Activated T-helper 1 cell treated with anti-CD3 and anti-CD28 coated beads, Interleukin-2, amount 50 U/mL, for 16 hours (primary cell): Measurements from ENCODE around the gene TTLL9.

Source experiments
- DNase-seq, 2 donors: peaks; one replicate each; pipeline ENCODE4 v3.0.0-alpha.2; 2020; ENCODE audit warnings: low read depth in 1 of 2, low spot score in 1 of 2

Gene TTLL9

DNA sequence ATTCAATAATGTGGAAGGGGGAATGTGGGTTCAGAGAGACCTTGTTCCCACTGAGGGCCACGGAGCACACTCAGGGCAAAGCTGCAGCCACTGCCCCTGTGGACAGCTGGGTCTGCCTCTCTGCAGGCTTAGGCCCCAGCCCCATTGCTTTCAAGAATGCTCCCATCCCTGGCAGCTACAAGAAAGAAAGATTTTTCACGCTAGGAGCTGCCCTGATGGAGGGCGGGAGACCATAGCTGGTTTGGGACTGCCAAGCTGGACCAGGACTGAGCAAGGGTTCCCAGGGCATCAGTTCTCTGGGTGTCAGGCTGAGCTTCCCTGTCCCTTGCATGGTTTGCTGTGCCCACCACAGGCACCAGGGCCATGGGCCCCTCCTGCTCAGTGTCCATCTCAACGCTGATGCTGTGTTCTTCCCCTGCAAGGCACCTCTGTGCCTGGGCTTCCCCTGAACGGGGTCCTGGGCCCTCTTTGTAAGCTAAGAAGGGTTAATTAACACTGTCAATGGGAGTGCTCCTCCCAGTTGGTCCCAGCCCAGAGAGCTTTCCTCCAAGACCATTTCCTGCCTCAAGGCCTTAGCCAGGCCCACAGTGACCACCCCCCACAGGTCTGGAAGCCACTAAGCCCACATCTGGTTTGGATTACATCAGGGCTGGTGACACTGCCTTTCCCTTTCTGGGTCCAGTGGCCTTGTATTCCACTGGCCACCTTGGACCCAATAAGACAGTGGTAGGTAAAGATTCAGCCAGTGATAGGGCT is 33.4 kb upstream of the TTLL9 start:
- DNase-seq, result no peak

DNA sequence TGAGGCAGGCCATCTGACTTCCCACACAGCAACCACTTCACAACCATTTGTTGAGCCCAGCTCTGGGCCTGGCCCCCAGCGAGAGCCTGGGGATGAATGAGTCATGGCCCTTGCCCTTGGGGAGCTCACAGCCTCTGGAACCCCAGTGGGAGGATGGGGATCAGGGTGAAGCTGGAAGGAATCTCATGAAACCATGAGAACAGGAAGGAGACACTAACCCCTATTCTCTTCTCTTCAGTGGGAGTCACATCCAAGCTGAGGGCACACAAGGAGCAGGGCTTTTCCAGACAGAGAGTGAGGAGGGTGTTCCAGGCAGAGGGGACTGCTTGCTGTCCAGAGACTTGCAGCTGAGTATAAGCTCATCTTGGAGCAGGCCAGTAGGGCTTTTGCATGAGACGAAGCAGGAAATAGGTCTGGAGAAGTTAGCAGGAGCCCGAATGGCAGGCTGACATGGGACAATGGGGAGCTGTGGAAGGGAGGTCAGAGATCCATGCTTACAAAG is 32.5 kb upstream of the TTLL9 start:
- no peak for DNase-seq

DNA sequence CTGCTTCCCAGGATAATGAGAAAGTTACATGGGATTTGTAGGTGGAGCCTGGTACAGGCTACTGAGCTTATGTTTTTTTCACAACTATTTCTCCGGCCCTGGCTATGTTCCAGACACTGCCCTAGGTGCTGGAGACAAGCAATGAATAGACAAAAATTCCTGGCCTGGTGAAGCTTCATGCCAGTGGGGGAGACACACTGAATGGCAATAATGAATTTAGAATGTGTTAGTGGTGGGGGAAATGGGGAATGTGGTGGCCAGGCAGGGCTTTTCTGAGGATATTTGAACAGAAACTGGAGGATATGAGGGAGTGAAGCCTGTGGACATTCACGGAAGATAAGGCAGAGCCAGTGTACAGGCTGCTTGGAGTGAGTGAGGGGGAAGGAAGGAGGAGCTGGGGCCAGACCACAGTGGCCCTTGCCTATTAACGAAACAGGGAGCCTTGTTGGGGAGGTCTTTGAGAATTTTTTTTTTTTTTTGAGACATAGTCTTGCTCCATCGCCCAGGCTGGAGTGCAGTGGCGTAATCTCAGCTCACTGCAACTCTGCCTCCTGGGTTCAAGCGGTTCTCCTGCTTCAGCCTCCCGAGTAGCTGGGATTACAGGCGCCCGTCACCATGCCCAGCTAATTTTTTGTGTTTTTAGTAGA is 31.7 kb upstream of the TTLL9 start:
- DNase-seq, result no peak

DNA sequence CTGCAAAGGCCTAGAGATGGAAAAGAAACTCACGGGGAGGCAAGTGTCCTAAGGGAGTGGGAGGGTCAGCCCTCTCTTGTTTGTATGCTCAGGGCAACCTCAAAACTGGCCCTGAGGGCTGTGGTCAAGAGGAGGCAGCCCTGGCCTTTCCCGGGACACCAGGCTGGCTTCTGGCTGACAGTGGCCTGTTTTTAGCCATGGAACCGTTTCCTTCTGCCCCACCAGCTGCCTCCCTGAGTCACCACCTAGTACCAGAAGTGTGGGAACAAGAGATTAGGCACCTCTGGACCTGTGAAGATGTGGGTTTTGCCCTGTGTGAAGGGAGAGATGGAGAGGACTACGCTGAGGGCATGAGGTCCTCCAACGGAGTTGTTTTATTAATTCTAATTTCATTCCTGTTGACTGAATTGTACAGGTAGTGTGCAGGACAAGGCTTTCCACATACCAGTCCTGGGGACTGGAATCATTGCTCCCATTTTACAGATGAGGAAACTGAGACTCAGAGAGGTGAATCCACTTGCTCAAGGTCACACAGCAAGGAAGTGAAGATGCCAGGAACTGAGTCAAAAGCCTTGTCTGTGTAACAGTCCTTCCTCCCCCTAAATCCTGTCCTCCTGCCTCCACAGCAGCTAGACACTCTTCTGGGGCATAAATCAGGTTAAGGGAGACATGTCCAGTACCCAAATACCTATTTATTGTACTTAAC is 30.5 kb upstream of the TTLL9 start:
- DNase-seq, result no peak

DNA sequence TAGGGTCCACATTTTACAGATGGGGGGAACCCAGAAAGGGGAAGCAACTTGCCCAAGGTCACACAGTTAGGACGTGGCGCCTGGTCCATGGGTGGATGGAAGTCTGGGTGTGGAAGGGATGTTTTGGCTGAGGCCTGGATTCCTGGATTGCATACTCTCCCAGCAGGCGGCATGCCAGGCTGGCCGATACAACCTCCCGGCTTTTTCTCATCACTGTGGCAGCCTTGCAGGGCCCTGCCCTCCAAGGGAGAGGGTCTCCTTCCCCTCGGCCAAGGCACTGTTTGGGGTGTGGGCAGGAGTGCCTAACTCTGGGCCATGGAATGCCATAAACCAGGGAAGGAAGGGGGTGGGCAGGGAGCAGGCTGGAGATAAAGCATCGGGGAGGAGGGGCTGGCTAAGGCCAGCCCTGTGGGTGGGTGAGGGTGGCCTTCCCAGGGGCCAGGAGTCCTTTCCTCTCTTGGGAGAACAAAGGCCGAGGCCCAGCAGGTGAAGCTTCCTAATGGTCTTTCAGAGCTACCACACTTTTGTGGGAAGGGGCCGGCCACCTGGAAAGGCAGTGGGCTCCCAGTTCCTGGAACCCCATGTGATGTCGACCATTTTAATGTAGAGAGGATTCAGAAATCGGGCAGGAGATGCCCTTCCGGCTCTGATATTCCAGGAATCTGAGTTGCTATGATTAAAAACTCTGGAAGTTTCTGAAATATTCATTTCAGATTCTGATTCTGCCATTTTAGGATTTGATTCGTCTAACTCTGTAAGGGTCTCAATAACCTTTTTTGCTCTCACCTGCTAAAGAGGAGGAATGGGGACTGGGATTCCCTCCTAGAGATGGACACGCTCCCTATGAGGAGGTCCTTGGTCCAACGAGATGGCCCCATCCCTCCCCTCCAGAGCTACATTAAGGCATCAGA is 29.3 kb upstream of the TTLL9 start:
- no peak for DNase-seq

DNA sequence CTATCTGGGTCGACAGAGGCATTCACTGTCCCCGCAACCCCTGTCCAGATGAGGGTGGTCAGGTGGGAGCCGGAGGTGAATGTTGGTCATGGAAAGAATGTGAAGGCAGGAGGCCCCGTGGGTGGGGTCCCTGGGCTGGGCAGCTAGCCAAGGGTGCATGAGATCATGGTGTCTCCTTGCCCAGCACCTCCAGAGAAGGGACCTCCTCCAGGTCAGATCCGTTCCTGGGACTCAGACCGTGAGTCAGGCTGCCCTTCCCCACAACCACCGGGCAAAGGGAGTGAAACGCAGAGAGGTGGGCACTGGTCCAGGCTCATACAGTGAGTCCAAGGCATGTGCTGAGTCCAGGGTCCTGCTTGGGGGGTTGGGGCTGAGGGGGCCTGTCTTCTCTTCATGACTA is 28.5 kb upstream of the TTLL9 start:
- no peak for DNase-seq

DNA sequence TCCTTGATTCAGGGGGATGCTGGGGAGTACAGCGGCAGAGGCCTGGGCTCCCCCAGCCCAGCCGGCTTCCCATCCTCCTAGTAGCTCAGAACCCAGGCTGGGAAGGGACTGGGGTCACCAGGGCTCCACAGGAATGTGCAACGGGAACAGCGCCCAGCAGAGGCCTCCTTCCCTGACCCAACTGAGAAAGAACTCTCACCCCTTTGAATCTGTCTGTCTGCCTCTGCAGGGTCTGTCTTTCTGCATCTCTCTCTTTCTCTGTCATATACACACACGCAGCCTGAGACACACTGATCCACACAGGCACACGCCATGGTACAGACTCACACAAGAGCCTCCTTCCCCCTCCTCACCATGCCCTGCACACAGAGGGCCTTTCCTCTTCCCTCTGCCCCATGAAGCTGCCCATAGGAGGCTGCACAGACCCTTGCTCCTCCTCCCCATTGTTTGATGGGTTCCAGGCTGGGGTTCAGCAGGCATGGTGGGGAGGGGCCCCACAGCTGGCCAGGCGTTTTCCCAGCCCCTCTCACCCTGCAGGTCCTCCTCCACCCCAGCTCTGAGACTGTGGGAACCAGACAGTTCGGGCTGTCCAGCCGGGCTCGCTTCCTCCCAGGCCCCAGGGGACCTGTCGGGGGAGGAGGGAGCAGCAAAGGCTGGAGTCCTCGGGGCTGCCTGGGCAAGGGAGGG is 27.8 kb upstream of the TTLL9 start:
- no peak for DNase-seq

DNA sequence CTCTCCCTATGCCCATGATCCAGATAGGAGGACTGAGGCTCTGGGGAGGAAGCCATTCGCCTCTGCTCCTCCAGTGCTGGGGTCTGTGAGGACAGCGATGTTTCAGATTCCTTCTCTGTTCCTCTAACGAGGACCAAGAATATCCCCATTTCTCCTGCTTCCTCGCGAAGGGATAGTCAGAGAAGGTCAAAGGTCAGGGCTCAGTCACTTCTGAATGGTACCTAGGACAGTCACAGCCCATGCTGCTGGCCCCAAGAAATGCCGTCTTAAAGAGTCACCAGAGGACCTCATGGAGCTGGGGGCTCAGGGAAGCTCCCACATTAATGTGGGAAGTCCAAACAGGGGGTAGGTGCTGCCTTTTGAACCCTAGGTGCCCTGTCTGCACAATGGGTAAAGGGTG is 27.1 kb upstream of the TTLL9 start:
- no peak for DNase-seq

DNA sequence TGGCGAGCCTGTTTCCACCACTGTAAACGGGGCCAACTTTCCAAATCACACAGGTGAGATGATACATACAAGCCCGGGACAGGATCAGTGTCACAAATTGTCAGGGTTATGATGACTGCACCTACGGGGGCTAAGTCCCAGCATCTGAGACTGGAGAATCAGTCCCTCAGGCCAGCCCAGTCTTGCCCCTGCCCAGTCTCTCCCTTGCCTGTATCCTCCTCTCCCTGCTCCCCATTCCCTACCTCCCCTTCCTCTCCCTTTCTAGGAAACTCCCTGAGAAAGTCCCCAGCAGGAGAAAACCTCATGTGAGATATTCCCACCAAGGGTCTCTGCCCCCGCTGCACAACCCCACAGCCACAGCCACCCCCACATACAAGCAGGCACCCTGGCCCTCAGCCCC is 26.6 kb upstream of the TTLL9 start:
- no peak for DNase-seq

DNA sequence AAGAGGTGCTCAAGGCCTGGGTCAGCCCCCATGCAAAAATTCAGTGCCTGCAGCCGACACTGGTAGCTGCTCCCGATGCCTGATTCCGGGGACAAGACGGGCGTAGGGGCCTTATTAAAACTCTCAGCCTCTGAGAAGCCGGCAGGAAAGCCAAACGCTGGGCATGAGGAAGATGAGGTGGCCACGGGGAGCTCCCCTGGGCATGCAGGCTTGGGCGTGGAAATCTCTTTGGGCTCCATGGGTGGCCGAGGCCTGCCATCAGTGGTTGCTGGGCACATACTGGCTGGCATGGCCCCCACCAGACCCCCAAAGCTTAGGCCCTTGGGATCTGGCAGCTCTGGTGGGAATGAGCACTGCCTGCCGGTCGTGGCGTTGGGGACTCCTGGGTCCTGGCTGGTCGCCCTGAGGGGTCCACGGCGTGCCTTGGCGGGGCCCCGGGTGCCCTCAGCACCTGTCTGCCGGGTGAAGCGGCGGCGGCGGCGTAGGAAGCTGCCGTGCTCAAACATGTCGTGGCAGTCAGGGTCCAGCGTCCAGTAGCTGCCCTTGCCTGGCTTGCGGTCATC is 25.6 kb upstream of the TTLL9 start:
- no peak for DNase-seq

DNA sequence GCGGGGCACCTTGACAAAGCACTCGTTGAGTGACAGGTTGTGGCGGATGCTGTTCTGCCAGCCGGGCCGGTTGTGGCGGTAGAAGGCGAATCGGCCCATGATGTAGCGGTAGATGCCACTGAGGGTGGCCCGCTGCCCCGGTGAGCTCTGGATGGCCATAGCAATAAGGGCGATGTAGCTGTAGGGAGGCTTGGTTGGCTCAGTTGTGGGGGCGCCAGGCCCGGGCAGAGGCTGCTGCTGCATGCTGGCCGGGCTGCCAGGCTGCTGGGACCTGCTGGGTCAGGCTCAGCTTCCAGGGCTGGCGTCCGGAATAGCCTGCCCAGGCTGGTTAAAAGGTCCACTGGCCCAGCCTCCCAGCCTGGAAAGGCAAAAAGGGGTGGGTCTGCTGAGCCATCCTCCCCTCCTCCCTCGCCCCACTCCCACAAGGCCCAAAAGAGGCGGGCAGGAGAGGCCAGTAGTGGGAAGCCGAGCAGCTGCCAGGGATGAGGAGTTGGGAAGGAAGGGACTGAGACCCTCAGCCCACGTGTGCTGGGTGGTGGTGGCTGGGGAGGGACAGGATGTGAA is 25.1 kb upstream of the TTLL9 start, which contains the start of gene FOXS1:
Gene FOXS1, minus strand, starts transcription at position 305 of the 564 bp plus-strand sequence. Its CDS starts 62 bp downstream, at position 243.
- no peak for DNase-seq

DNA sequence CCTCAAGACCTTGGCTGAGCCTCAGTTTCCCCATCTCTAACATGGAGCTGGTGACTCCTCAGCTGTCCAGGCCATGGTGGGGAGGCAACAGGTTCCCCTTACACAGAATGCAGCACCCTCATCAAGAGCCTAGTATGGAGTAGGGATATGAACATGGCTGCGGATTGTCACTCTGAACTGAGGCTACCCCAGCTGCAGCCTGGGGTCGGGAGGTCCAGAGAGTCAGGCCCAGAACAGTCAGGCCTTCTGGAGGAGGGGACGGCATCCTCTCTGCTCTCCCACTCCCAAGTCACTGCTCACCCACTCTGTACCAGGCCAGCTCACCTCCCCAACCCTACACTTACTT is 23.7 kb upstream of the TTLL9 start:
- DNase-seq, result no peak

DNA sequence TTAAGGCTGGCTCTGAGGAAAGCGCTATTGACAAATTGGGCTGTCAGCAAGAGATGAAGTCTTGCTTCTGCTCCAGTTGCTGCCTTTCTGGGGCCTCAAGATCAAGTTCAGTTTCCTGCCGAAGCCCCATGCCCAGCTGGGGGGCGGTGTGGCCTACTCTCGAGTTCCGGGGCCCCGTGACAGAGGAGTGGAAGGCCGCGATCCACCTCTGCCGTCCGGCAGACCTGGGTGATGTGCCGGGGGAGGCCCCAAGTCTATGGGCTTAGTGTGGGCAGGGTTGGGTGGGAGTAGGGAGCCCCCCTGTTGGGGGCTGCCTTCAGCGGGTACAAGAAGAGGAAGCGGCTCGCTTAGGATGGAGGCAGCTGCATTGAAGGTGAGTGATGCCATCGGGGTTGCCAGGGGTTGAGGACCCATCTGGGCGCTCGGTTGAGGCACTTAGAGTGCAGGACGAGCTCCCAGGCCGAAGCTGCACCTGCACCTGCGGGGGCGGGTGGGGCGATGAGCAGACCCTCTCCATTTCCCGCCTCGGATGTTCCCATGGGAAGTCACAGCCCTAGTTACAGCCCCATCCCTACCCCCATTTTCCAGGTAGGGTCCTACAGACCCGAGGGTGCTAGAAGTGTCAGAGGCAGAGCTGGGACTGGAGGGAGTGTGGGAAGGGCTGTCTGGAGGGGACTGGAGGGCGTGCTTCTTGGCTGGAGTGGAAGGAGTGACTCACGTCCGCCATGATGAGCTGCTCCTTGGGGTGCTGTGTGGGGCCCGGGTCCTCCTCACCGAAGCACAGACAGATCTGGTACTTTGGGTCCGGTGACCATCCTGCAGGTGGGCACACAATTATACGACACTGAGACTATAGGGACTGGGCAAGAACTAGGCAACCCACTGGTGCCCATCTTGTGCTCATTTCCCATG is 22.1 kb upstream of the TTLL9 start:
- DNase-seq, result no peak

DNA sequence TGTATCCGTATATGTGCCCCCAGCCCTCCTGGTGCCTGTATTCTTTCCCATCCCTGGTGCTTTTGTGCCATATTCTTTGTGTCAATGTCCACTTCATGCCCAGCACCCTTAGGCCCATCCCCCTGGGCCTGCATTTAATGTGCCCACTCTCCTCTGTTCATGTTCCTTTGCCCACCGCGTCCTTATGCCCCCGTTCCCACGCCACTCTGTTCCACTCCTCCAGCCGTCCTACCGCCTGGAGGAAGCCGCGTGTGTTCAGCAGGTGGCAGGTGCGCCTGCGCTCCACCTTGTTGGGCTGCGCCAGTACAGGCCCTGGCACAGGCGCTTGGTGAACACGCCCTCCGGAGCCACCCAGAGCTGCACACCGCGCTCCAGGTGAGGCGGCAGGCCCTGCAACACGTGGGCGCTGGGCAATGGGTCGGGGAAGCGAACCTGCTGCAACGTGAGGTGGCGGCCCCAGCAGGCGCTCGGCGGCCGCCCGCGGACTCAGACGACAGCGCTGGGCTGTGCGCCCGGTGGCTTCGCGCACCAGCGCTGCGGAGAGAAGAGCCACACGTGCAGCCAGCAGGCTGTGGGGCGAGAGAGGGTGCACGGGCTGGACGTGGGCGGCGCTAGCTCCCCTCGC is 21.0 kb upstream of the TTLL9 start:
- DNase-seq, result no peak

DNA sequence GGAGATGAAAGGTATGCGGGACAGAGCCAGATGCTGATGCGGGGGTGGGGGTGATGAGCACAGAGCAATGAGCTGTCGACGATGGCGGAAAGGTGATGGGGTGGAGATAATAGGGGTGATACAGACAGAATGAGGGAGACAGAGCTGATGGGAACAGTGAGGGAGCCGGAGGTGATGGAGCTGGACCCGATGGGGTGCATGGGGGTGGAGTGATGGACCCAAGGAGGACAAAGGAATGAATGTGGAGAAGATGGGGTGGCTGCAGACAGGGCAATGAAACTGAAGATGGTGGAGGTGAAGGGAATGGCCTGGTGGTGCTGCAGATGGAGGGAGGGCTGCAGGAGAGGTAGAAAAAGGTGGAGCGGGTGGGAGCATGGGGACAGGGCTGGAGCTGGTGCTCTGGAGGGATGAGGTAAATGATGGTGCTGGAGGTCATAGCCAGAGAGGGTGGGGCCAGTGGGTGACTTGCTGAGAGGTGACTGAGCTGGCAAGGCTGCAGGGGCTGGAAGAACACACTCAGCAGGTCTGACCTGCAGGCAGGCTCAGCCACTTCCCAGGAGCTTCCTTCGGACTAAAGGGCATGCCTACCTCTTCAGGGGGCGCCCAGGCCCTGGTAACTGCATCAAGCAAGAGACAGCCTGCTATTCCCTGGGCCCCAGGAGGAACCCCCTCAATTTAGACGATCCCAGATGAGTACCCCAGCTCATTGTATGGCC is 19.0 kb upstream of the TTLL9 start:
- DNase-seq, result no peak

DNA sequence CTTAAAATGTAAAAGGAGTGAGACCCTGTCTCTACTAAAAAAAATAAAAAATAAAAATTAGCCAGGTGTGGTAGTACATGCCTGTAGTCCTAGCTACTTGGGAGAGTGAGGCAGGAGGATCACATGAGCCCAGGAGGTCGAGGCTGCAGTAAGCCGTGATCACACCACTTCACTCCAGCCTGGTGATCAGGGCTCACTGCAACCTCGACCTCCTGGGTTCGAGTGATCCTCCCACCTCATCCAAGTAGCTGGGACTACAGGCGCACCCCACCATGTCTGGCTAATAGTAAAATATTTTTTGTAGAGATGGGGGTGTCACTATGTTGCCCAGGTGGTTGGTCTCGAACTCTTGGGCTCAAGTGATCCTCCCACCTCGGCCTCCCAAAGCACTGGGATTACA is 17.0 kb upstream of the TTLL9 start:
- DNase-seq, result no peak

DNA sequence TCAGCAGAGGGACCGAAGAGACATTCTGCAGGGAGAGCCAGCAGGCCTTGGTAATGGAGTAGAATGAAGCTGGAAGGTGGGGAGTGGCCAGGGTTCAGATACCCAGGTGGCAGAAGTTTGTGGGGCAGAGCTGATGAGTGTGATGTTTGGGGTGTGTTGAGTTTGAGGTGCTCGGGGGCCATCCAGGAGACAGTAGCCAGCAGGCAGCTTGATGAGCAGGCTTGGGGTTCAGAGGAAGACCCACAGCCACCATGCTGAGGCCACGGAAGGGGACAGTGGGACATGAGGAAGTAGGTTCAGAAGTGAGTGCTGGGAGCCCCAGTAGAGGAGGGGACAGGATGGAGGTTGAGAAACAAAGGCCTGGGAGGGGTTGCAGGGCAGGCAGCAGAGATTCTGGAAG is 13.9 kb upstream of the TTLL9 start:
- DNase-seq, result no peak
